Thoracic aorta endothelial cell (primary cell): ENCODE data around the gene S100A14. TPM values are rescaled to one million over a fixed set of nuclear protein-coding genes. Genes with fewer than 3 reads are reported as not detected.

Experiments used
- total RNA-seq: library from RNA; depleted of rRNA; stranded (reverse); fragments of >200 nt; gene quantifications from 2 replicates; pipeline ENCODE4 v1.2.3, GENCODE V29; 2012

S100A14 gene
- total RNA-seq, result not detected in 2 replicates

DNA sequence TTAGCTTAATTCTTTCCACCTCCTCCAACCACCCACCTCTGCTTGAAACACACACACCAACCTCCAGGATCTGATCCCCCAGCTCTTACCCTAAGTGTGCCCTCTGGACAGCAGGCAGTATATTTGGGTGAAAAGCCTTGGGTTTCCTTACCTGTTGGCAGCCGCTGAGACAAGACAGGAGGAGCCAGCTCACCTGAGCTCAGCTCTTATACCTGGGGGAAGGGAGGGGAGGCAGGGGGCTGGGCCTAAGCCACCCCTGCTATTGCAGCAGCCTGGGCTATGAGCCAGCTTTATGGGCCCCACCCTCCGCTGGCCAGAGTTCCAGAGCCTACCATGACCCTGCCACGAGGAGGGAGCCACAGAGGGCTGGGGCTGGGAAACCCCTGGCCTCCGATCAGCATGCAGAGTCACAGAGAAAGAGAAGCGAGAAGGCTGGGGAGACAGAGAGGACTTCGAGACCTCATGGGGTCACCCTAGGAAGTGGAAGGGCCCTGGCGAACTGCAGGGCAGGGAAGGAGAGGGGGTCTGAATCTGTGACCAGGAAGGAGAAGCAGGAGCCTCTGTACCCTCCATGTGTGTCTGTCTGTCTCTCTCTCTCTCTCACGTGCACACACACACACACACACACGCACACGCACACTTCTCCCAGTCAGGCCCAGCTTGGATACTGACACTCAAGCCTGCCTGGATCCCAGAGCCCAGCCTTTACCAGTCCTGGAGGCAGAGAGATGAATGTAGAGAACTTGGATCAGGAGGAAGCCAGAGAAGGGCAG lies at the start of gene S100A14:
TSS of gene S100A14 (minus strand) at position 182 of the 773 bp plus-strand sequence. CDS start 467 bp downstream, outside the sequence.

DNA sequence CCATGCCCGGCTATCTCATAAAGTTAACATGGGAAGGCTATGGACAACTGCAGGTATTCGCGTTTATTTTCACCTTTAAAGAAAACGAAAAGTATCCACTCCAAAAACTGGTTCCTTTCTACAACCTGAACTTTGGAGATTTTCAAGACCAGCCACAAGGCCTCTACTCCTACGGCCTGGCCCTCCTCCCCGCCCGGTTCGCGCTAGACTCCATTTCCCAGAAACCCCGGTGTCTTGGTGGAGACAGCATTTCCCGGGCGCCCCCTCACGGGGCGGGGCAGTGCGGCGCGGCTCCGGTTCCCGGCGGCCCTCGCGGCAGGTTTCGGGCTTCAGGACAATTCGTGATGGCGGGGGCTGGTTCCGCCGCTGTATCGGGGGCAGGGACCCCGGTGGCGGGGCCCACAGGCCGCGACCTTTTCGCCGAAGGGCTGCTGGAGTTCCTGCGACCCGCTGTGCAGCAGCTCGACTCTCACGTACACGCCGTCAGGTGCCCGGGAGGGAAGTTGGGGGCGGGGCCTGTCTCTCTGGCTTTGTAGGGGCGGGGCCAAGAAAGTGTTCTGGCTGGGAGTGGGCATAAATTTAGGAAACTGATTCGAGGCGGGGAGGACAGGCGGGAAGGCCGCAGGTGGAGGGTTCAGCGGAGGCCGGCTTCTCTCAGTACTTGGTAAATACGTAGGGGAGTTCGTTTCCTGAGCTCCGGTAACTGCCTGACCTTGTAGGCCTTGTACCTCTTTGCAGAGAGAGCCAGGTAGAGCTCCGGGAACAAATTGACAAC lies 42.5 kb upstream of the S100A14 start, which contains the start of gene SNAPIN:
TSS of gene SNAPIN (plus strand) at position 304 of the 775 bp plus-strand sequence. CDS start at position 345, 41 bp downstream.

DNA sequence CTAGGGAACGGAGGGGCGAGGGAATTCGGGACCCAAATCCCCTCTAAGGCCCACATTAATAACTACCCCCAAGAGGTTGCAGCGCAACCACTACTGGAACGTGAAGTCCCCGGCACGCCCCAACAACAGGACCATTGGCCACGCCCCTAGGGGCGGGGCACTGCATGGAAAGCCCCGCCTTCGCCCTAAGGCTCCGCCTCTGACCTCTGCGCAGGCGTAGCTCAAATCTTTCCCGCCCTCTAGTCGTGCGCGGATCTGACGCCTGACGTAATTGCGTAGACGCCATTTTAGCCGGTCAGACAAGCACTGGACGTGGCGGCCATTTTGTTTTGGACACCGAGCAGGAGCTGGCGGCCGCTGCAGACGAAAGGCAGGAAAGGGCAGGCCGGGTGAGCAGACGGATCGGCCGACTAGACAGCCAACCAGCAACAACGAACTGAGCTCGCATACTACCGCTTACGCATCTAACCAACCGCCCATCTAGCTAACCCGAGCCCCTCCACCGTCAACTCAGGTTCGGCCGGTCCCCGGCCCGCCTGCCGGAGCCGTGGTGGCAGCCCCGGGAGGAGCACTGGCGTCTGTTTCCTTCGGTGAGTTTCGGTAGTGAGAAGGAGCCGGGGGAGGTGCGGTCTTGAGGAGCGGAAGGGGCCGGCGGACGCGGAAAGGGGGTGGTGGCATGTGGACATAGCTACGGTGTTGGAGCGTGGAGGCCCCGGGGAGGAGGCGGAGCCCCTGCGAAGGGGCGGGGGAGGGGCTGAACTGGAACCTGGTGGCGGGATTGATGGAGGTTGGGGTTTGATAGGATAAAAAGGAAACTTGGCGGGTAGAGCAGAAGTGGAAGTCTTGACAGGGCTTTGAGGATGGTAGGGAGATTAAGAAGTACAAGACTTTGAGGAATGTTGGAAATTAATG lies 17.9 kb upstream of the S100A14 start, which contains the start of gene CHTOP:
TSS of gene CHTOP (plus strand) at position 313 of the 912 bp plus-strand sequence. CDS start 2,523 bp downstream, outside the sequence.

DNA sequence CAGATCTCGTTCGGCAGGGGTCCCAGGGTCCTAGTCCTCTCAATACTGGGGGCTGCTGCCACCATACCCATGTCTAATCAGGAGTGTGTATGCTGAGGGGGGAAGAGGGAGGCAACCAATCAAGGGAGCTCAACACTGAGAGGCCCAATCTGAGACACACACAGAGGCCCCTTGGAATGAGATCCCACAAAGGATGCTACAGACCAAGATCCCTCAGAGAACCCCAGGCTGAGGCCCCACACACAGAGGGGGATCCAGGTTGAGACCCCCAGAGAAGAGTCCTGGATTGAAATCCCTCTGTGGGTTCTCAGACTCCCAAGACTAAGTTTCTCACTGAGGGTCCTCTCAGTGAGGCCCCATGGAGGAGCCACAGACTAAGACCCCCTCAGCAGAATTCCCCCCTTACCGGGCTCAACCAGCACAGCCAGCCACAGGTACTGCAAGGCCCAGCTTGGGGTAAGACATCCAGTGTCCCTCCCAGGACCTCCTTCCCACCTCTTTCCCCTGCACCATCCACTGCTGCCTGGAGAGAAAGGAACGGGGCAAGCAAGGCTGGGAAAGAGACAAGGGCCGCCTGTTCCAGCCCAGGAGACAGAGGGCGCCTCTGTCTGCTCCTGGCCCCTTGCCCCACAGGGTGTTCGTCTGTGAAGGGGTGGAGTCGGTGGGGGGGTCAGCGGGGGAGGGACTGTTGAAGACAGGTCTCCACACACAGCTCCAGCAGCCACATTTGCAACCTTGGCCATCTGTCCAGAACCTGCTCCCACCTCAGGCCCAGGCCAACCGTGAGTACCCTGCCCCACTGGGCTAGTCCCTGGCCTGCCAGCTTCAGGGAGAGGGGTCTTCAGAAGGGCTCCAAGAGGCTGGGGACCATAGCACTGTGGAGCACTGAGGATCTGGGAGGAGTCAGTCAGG lies 11.8 kb upstream of the S100A14 start, which contains the start of gene S100A1:
TSS of gene S100A1 (plus strand) at position 720 of the 912 bp plus-strand sequence. CDS start 2,088 bp downstream, outside the sequence.

DNA sequence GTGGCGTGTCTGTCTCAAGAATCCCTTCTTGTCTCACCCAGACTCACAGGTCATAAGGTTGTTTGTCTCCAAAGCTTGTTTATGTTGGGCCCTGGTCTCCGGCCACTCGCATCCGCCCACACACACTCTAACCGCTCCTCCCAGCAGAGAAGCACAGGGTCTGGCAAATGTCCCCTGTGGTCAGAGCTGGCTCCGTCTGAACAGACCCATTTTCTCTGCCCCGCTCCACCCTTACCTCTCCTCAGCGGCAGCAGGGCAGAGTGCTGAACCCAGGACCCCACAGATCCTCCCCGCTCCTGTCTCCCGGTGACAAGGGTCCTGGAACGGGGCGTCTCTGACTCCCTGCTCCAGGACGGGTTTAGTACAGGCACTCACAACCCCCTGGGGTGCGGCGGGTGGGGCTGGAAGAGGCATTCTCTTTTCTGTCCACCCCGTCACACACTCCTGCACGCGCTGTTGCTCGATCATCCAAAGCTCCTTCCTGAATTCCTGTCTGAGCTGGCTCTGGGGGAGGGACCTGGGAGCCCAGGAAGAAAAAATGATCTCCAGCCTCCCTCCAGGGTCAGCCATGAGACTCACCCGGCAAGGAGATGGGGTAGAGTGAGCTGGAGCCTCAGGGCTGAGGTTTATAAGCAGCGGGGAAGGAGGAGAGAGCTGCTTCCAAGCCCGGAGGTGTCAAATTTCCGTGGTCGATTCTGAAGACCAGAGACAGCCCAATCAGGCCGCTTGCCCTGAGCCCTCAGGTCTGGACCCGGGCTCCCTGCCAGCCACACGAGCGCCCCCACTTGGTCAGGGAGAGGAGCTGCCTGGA lies 11.0 kb upstream of the S100A14 start, which contains the start of gene S100A13:
TSS of gene S100A13 (minus strand) at position 602 of the 811 bp plus-strand sequence. CDS start 1,033 bp downstream, outside the sequence.

DNA sequence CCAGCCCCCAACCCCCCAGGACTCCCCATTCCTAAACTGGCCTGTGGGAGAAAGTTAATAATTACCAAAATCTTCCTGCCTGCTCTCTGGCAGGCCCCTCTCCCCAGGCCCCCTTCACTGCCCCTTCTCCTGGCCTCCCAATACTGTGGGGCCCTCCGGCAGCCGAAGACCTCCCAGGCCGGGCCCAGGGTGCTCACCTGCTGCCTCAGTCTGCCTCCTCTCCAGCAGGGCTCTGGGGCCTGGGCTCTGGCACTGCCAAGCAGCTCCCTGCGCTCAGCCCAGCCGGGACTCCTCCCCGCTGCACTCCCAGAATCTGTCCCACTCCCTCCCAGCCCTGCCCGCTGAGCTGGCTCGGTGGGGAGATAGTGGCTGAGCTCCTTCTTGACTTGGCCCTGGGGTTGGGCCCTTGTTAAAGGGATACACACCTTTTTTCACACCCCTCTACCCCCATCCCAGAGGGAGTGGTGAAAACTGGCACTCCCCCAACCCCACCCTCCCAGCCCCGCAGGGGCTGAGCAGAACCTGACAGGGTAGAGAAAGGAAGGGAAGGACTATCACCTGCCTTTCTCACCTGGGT lies 3.3 kb downstream of the S100A14 start, which contains the start of gene S100A16:
TSS of gene S100A16 (minus strand) at position 383 of the 577 bp plus-strand sequence. CDS start 4,986 bp downstream, outside the sequence.

DNA sequence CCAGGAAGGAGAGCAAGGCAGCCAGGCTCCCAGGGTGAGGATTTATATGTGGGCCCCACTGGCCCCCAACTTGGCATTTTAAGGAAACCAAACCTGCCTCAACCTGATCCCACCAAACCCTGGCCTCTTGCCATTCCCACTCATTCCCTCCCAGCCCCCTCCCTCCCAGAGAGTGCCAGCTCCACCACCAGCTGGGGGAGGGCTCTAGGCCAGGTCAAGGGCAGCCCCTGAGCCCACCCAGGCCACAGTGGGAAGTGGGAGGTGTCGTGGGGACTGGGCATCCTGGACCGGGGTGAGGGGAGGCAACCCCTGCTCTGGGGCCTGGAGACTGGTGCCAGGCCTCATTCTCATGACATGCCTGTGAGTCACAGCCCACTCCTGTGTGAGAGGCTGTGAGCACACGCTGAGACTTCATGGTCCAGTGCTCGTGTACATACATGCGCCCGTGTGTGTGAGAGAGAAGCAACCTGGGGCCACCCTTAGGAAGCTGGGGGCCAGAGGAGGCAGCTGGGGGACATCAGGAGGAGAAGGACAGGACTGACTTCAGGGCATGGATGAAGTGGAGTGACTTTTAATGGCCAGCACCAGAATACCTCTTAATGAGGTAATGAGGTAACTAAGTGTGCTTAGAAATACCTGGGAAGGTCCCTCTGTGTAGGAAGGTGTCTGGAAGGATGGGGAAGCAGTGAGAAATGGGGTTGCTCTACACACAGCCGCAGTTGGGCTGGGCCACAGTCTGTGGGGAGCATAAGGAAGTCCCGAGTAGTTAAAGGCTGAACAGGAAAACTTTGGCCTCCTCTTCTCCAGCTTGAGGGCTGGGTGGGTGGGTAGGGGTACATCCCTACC lies 50.4 kb downstream of the S100A14 start, which contains the start of gene S100A2:
TSS of gene S100A2 (minus strand) at position 316 of the 846 bp plus-strand sequence. CDS start 1,967 bp downstream, outside the sequence.

Other genes with a start within 250 kb of the S100A14 start
- not detected in 2 replicates for gene S100A12, start 240.7 kb downstream of the S100A14 start, total RNA-seq
- gene S100A8, start 225.3 kb downstream of the S100A14 start, total RNA-seq, result not detected in 2 replicates
- gene S100A7A, start 199.8 kb downstream of the S100A14 start, total RNA-seq, result not detected in 2 replicates
- not detected in 2 replicates for gene S100A7, start 155.7 kb downstream of the S100A14 start, total RNA-seq
- gene S100A6, start 80.3 kb downstream of the S100A14 start, total RNA-seq, result 557 and 593 TPM in 2 replicates
- not detected in 2 replicates for gene S100A5, start 75.4 kb downstream of the S100A14 start, total RNA-seq
- 1.2 and 2.1 TPM in 2 replicates for gene S100A4, start 70.5 kb downstream of the S100A14 start, total RNA-seq
- gene S100A3, start 67.1 kb downstream of the S100A14 start, total RNA-seq, result 0.53 and 0.79 TPM in 2 replicates
- 2.4 and 3.1 TPM in 2 replicates for gene S100A2, start 50.5 kb downstream of the S100A14 start, total RNA-seq
- 530 TPM in 2 replicates for gene S100A16, start 3.2 kb downstream of the S100A14 start, total RNA-seq
- gene S100A13, start 11.2 kb upstream of the S100A14 start, total RNA-seq, result 96.9 and 122 TPM in 2 replicates
- not detected in 2 replicates for gene S100A1, start 12.1 kb upstream of the S100A14 start, total RNA-seq
- gene CHTOP, start 17.7 kb upstream of the S100A14 start, total RNA-seq, result 44.3 and 46.4 TPM in 2 replicates
- 42.9 and 46.0 TPM in 2 replicates for gene SNAPIN, start 42.4 kb upstream of the S100A14 start, total RNA-seq
- gene ILF2, start 54.7 kb upstream of the S100A14 start, total RNA-seq, result 321 and 376 TPM in 2 replicates
- 3.7 and 7.8 TPM in 2 replicates for gene NPR1, start 62.4 kb upstream of the S100A14 start, total RNA-seq
- 49.9 and 55.4 TPM in 2 replicates for gene INTS3, start 111.7 kb upstream of the S100A14 start, total RNA-seq
- gene SLC27A3, start 159.1 kb upstream of the S100A14 start, total RNA-seq, result 14.9 and 19.1 TPM in 2 replicates